Left lobe of liver (tissue), 2 donors: ENCODE results near the gene SRL. TPM values are rescaled to one million over a fixed set of nuclear protein-coding genes. Genes with fewer than 3 reads are reported as not detected.
"Not testable (repeated sequence)": the region's sequence is repeated elsewhere in the genome, so short reads cannot be mapped to it uniquely, and the experiment has no call there.

ENCODE experiments used
- ATAC-seq: fragments of 200-7000 bp; cut with Tn5 transposase; one replicate; pipeline ENCODE4 v1.9.1; 2020; ENCODE audit warnings: mild to moderate bottlenecking, moderate library complexity
- DNase-seq: peaks from one replicate; pipeline ENCODE4 v3.0.0-alpha.2; 2020; ENCODE audit warnings: low spot score
- total RNA-seq: library from RNA; stranded (reverse); gene quantifications from one replicate; pipeline ENCODE4 v1.2.1, GENCODE V29; 2021
- donor health status: DM: no; HTN: no; CAD: no; lungs with moderate emphysema.
- donor health status: DM: no; HTN: yes; CAD: no.

The SRL gene
- total RNA-seq, 1 donor from 2014 or later, result 0.15 TPM

GRCh38 chr16:4261557-4262172 lies 19.8 kb upstream of the SRL start:
- ATAC-seq (peak; percentile 43), DNase-seq (no peak)

- ATAC-seq (peak; percentile 45), DNase-seq (no peak)
Measured at GRCh38 chr16:4260360-4260759, 18.5 kb upstream of the SRL start.

GRCh38 chr16:4257646-4258556 lies 16.0 kb upstream of the SRL start:
- DNase-seq (no peak), ATAC-seq (no peak)

- ATAC-seq (peak; percentile 94), DNase-seq (peak; percentile 100)
Measured at GRCh38 chr16:4253394-4254150, 11.7 kb upstream of the SRL start.

GRCh38 chr16:4253012-4253393 lies 11.1 kb upstream of the SRL start:
- DNase-seq, result peak; percentile 50
- ATAC-seq, result not testable (repeated sequence)

- no peak for ATAC-seq
- no peak for DNase-seq
Measured at GRCh38 chr16:4249530-4250308, 7.8 kb upstream of the SRL start.

- DNase-seq, result no peak
- ATAC-seq, result no peak
Measured at GRCh38 chr16:4247460-4247784, 5.5 kb upstream of the SRL start.

- no peak for DNase-seq
- no peak for ATAC-seq
Measured at GRCh38 chr16:4246777-4247459, 5.0 kb upstream of the SRL start.

- DNase-seq (no peak), ATAC-seq (no peak)
Measured at GRCh38 chr16:4245077-4245791, 3.4 kb upstream of the SRL start.

- ATAC-seq (no peak), DNase-seq (no peak)
Measured at GRCh38 chr16:4244254-4245076, 2.6 kb upstream of the SRL start.

GRCh38 chr16:4241258-4241927 lies 487 bp downstream of the SRL start:
- ATAC-seq, result no peak
- no peak for DNase-seq

- ATAC-seq, result no peak
Measured at GRCh38 chr16:4240624-4241023, 1.3 kb downstream of the SRL start.

GRCh38 chr16:4239682-4240175 lies 2.2 kb downstream of the SRL start:
- DNase-seq (no peak), ATAC-seq (no peak)

More at GRCh38 chr16:4240624-4241023, 1.3 kb downstream of the SRL start:
- no peak for DNase-seq

GRCh38 chr16:4239020-4239419 lies 2.9 kb downstream of the SRL start:
- peak; percentile 15 for ATAC-seq

GRCh38 chr16:4233431-4233830 lies 8.4 kb downstream of the SRL start:
- ATAC-seq (no peak), DNase-seq (no peak)

More at GRCh38 chr16:4239020-4239419, 2.9 kb downstream of the SRL start:
- DNase-seq, result no peak

GRCh38 chr16:4232541-4233386 lies 9.1 kb downstream of the SRL start:
- DNase-seq (no peak), ATAC-seq (no peak)

- DNase-seq, result no peak
- no peak for ATAC-seq
Measured at GRCh38 chr16:4231886-4232285, 10.0 kb downstream of the SRL start.
